Stomach (tissue), 4 donors: ENCODE results near the gene ECI1.

ENCODE experiments used
- CTCF ChIP-seq, 7 experiments: fragments of 450-650 bp in 4 of 7; fragments of 200-600 bp in 3 of 7; sonication (generic) in 3 of 7; IDR thresholded peaks; one replicate each; pipeline ENCODE4 v1.5.1; 2016 to 2019; ENCODE audit warnings: antibody characterized with exemption in 7 of 7, control low read depth in 2 of 7, mild to moderate bottlenecking in 1 of 7
- POLR2A ChIP-seq, 4 donors: fragments of 450-650 bp; IDR thresholded peaks; one replicate each; pipeline ENCODE4 v1.6.1; 2016; ENCODE audit warnings: antibody characterized with exemption in 4 of 4, control low read depth in 2 of 4, mild to moderate bottlenecking in 1 of 4, moderate library complexity in 1 of 4

- TF ChIP-seq CTCF (IDR thresholded peaks at IDR 0.05) (no peak), POLR2A (IDR thresholded peaks at IDR 0.05) (no peak)
Measured at GRCh38 chr16:2233872-2234812, 17.2 kb downstream of the ECI1 start.
